Measurements from ENCODE around the gene PCNX1.
"Not testable (repeated sequence)": the region's sequence is repeated elsewhere in the genome, so short reads cannot be mapped to it uniquely, and the experiment has no call there.

Gene PCNX1

DNA sequence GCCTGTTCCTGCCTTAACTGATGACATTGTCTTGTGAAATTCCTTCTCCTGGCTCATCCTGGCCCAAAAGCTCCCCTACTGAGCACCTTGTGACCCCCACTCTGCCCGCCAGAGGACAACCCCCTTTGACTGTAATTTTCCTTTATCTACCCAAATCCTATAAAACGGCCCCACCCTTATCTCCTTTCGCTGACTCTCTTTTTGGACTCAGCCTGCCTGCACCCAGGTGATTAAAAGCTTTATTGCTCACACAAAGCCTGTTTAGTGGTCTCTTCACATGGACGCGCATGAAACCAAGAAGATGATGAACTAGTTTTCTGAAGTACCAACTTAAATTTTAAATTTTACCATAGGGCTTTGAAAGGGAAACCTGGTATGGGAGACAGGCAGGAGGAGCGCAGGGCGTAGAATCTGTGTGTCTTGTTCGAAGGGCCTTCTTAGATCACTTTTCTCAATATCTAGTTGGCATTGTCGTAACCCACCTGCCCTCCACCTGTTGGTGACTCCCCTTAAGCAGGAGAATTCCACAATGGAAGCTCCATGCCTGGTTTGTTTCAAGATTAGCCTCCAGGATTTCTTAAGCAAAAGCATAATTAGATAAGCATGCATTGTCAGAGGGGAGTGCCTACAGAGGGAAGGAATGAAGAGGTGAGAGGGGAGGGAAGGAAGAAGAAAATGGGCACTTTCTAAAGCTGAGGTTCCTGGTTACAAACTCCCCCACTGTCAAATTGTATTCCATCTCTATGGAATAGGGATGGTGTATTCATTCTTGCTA is 222.6 kb downstream of the PCNX1 start:
- not testable (repeated sequence) for DNase-seq (ENCODE audit: low spot score)

GRCh38 chr14:71130491-71131179 is 223.4 kb downstream of the PCNX1 start:
- DNase-seq (ENCODE audit: low spot score): no peak

- no peak for DNase-seq (ENCODE audit: low spot score)
Measured at GRCh38 chr14:71133296-71133695, 226.0 kb downstream of the PCNX1 start.

DNA sequence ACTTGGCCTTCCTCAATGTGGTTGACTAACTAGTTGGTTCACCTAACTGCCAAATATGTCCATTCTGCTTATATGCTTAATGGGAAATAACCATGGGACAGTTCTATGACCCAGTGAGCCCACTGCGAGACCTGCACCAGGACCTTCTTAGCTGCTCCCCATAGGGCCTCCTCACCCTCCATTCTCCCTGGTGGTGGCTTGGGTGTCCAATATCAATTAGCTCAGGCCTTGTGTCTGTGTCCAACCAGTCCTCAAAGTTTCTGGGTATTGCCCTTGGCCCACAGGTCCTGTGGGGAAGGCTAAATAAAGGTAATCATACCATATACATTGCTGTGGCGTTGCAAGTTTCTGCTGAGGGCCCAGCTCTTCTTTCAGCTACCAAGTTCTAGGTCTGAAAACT is 228.2 kb downstream of the PCNX1 start:
- DNase-seq (ENCODE audit: low spot score): no peak

- DNase-seq (ENCODE audit: low spot score): no peak
Measured at GRCh38 chr14:71135911-71136310, 228.7 kb downstream of the PCNX1 start.

DNA sequence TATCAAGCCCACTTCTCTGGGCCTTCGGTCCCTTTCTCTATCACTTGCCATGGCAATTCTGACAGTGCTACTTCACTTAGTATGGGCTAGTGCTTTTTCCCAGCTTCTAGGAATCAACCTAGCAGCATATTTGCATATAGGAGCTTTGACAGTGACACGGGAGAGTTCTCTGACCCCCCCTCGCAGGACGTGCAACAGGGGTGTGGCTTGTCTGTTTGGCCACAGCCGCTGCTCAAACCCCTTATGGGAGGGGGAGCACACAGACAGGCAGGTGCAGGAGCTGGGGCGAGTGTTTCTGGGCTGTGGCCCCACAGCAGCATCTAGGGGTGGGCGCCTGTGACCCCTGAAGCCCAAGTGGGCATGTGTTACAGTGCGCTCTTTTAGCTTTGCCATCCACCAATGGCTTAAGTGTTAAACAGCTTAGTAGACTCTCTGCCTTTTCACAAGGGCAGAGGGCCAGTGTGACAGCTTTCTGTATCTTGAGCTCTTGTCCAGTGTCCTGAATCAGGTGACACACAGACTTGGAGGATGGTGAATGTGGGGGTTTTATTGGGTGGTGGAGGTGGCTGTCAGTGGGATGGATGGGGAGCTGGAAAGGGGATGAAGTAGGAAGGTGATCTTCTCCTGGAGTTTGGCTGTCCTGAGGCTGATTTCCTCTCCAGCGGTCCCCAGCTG is 229.3 kb downstream of the PCNX1 start:
- DNase-seq (ENCODE audit: low spot score): no peak

DNA sequence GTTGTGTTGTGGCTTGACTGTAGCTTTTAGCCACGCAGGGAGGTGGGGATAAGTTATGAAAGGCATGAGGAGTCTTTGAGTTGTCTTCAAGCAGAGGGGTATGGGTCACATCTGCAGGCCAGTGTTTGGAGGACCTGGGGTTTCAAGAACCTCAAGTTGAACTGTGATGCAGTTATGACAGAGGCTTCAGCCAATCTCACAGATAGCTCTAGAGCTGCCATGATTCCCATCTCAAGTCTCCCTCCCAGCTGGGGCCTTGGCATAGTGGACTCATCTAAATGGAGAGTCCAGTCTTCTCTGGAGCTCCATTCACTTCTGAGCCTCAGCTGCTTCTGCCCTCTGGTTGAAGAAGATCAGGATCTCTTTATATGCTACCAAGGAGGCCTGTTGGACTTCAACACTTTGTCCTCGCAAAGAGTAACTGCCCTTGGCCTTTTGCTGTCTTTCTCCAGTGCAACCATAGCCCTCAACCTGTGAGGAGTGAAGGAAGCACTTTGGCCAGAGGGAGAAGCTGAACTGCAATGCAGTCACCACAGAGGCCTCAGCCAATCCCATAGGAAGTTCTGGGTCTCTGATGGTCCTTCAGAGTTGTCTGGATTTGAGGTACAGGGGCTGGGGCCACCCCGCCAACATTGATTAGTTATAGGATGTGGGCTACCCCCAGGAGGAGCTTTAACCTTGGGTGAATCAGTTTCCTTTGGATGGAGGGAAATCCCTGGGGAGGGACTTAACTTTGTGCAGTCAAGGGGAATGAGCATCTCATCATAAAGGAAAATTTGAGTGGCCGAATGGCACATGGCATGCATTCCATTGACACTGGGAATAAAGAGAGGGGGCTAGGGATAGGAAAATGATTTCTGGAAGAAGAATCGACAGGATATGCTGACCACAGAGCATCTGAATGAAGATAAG is 230.5 kb downstream of the PCNX1 start:
- no peak for DNase-seq (ENCODE audit: low spot score)

- DNase-seq (ENCODE audit: low spot score): peak; percentile 65
Measured at GRCh38 chr14:71138448-71139293, 231.4 kb downstream of the PCNX1 start.

DNA sequence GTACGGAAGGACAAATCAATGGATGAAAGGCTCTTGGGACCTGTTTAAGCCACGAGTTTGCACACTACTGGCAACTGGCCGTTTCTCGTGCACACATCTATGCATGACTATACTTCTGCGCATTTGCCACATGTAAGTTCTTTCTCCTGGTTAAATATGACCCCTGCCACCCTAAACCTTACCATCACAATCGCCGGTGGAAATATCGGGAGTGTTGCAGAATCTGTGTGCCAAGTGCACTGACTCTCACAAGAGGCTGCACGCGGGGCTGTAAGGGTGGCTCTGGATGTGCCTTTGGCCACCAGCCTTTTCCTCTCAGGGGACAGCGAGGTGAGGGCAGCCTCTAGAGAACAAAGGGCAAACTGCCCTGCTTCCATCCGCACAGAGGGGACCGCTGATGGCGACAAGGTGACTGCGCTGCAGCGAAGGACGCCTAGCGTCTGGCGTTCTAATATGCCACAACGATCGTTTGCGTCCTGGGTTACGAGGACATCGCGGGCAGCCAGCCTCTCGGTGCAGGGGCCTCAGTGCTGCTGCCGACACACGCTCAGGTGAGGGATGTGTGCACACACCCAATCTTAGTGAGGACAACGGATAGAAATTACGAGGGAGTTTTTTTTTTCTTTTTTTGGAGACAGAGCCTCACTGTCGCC is 232.2 kb downstream of the PCNX1 start:
- DNase-seq (ENCODE audit: low spot score): no peak

- no peak for DNase-seq (ENCODE audit: low spot score)
Measured at GRCh38 chr14:71140157-71140556, 232.9 kb downstream of the PCNX1 start.

DNA sequence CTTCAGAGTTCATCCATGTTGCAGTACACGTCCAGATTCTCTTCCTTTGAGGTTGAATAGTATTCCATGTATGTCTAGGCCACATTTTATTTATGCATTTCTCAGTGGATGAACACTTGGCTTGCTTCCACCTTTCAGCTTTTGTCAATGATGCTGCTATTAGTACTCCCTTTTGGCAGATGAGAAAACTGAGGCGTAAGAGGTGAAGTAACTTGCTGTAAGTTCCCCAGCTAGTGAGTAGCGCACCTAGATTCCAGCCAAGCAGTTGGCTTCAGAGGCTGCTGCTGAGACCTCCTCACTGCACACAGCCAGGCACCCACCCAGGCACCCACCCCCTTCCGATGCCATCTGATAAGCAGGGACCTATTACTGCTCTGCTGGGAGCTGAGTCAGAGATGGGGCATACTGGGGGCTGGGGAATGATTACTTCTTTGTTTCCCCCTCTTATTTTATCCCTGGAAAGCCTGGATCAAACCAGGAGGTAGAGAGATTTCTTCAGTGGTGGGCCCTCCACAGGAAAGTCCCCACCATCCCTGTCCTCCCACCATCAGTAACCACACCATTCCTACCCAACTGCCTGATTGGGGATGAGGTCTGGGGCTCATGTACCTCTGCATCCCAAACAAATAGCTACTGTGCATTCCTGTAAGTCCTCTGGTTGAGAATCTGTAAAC is 234.6 kb downstream of the PCNX1 start:
- DNase-seq (ENCODE audit: low spot score): no peak

DNA sequence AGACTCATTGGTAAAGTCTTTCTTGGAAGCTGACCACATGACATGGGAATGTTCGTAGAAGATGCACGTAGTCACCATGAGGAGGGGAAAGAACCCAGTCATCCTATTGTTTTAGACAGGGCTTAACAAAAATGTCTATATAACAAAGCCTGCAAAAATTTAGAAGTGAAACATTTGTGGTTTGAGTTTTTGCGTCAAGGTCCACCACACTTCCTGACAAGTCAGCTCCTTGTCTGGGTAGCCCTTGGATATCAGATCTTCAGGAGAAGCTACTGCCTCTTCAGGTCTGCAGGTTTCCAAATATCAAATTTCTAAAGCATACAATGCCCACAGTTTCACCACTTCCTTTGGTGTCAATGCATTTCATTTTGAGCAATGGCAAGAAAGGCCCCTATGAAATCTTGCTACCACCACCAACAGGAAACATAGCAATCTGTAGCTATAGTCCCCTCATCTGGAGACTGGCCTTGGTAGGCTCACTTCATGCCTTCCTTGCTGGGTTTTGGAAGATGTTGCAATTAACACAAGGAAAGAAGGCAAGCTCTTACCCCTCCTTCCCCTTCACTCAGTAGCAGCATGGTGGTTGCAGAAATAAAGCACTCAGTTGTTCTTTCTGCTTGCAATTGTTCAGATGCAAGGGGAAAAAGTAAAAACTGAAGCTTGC is 235.2 kb downstream of the PCNX1 start:
- peak; percentile 84 for DNase-seq (ENCODE audit: low spot score)

DNA sequence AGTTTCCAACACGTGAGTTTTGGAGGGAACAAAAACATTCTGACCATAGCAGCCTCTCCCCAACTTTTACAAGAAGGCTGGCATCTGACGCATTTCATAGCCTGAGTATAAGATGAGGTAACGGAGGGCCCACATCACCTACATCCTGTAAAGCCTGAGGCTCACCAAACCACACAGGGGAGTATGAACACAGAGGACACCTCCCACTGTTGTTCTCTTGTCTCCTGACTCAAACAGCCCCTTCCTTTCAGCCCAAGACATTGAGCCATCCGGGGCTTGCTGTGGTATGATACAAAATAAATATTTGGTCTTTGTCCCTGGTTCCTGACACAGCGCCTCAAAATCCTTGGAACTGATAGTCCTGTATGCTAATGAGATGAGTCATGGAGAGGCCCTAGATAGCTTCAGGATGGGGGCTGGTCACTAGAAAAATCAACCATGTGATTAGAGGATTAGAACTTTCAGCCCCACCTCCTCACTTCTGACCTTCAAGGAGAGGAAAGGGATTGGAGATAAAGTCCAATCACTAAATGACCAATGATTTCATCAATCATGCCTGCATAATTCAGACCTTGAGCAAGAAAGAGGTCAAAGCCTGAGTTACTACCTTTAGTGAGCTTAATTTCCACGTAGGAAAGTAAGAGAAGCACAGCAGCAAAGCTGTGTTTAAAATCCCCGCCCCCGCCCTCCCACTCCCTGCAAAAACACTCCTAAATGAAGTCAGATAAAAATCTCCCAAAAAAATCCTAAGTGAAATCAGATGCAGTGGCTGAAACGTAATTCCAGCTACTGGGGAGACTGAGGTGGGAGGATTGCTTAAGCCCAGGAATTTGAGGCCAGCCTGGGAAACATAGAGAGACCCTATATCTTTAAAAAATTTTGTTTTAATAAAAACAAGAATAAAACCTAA is 236.4 kb downstream of the PCNX1 start:
- DNase-seq (ENCODE audit: low spot score): peak; percentile 79

DNA sequence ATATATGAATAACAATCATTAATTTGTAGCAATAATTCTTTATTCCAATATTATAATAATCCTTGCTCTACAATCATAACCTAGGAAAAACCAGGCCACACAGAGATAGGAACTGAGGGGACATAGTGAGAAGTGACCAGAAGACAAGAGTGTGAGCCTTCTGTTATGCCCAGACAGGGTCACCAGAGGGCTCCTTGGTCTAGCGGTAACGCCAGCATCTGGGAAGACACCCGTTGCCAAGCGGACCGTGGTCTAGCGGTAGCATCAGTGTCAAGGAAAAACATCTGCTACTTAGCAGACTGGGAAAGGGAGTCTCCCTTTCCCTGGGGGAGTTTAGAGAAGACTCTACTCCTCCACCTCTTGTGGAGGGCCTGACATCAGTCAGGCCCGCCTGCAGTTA is 240.1 kb downstream of the PCNX1 start:
- not testable (repeated sequence) for DNase-seq (ENCODE audit: low spot score)

DNA sequence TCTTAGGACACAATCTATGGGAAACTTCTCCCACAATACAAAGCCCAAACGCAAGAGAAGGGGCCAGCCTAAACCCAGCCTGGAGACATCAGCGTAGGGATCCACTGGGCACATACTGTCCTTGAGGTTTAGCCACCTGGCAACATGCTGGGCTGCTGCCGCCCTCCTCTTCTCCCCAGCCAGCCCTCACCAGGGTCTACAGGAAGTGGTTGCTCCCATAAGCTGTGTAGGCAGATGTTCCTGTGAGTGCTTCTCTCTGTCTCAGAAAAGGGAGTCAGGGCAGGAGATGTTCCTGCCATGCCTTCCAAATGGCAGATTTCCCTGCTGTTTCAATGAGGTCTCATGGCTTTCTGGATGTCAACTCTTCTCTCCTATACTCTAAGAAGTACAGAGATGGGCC is 241.4 kb downstream of the PCNX1 start:
- no peak for DNase-seq (ENCODE audit: low spot score)

DNA sequence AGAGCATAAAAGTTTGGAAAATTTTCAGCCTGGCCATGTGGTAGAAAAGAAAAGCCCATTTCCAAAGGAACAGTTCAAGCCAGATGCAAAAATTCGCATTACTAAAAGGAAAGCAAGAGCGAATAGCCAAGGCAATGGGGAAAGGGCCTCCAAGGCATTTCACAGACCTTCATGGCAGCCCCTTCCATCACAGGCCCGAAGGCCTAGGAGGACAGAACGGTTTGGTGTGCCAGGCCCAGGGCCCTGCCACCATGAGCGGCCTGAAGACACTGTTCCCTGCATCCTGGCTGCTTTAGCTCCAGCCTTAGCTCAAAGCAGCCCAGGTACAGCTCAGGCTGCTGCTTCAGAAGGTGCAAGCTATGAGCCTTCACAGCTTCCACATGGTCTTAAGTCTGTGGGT is 243.5 kb downstream of the PCNX1 start:
- no peak for DNase-seq (ENCODE audit: low spot score)

DNA sequence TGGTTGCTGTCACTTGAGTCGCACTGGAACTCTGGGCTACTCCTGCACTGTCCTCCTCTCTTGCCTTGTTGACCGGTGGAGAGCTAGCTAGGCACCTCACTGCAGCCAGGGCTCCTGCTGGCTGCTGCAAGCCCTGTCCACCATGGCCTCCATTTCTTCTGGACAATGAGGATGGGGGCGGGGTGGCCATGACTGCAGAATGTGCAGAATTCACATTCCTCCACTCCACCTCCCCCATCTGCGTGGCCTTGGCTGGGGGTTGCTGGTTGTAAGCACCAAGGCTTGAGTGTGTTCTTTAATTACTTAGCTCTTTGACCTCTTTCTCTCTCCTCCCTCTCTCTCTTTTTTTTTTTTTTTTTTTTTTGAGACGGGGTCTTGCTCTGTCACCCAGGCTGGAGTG is 248.5 kb downstream of the PCNX1 start:
- DNase-seq (ENCODE audit: low spot score): no peak

Measured in activated CD4-positive, alpha-beta T cell treated with anti-CD3 and anti-CD28 coated beads, Interleukin-2, Interleukin-4, amounts not matched to agents 100 ng/mL and 50 ng/mL, durations not matched to agents 16 hours and 8 hours (primary cell).